K562 (cell line): ENCODE measurements around the gene ZNHIT2. TPM values are rescaled to one million over a fixed set of nuclear protein-coding genes. Genes with fewer than 3 reads are reported as not detected.

Experiments used
- MYBL2 ChIP-seq, 2 experiments: fragments of 450-650 bp in 1 of 2; sonication (generic) in 1 of 2; formaldehyde crosslinking in 1 of 2; IDR thresholded peaks; 2 replicates each; pipeline versions ENCODE4 v1.6.1 to v1.8.1; 2017 to 2022; ENCODE audit warnings: borderline replicate concordance in 1 of 2, inconsistent platforms in 1 of 2, low read depth in 1 of 2, mild to moderate bottlenecking in 1 of 2, missing genetic modification reagents in 1 of 2, moderate library complexity in 1 of 2
- polyA plus RNA-seq, 8 experiments: library from polyadenylated mRNA; depleted of rRNA in 4 of 8; stranded (reverse) in 5 of 8; unstranded in 3 of 8; fragments of >200 nt; fragmentation: Nextera tagmentation in 2 of 8; fragmentation: Illumina TruSeq in 1 of 8; extraction: Ambion mirVana in 2 of 8; extraction: Trizol in 1 of 8; gene quantifications; 2 replicates each; pipeline versions ENCODE4 v1.2.1 to v1.2.3, GENCODE V29; 2011 to 2014; ENCODE audit warnings: inconsistent platforms in 1 of 8, missing spikeins in 1 of 8
- total RNA-seq, 7 experiments: library from RNA; depleted of rRNA in 6 of 7; stranded (reverse); fragments of >200 nt in 6 of 7; fragmentation: Illumina TruSeq in 2 of 7; extraction: Trizol in 2 of 7; gene quantifications; 2 replicates each; pipeline versions ENCODE4 v1.2.1 to v1.2.3, GENCODE V29; 2011 to 2021; ENCODE audit warnings: low replicate concordance in 1 of 7
- TF ChIP-seq, protein P1 (sequence below): fragments of 200-600 bp; sonication (generic); IDR thresholded peaks from one replicate; pipeline ENCODE4 v1.6.1; 2012; ENCODE audit warnings: mild to moderate bottlenecking, low read depth, low read length, inconsistent platforms

ZNHIT2 gene
- total and polyA plus RNA-seq, 9 of the 15 experiments (the other 6 are each of a cell fraction or from before 2014, with no cell fraction given): 0.08 to 39.0 (median 2.5) TPM

GRCh38 chr11:65113361-65113756, 4.1 kb downstream of the ZNHIT2 start (continued):
- TF ChIP-seq, protein P1, sequence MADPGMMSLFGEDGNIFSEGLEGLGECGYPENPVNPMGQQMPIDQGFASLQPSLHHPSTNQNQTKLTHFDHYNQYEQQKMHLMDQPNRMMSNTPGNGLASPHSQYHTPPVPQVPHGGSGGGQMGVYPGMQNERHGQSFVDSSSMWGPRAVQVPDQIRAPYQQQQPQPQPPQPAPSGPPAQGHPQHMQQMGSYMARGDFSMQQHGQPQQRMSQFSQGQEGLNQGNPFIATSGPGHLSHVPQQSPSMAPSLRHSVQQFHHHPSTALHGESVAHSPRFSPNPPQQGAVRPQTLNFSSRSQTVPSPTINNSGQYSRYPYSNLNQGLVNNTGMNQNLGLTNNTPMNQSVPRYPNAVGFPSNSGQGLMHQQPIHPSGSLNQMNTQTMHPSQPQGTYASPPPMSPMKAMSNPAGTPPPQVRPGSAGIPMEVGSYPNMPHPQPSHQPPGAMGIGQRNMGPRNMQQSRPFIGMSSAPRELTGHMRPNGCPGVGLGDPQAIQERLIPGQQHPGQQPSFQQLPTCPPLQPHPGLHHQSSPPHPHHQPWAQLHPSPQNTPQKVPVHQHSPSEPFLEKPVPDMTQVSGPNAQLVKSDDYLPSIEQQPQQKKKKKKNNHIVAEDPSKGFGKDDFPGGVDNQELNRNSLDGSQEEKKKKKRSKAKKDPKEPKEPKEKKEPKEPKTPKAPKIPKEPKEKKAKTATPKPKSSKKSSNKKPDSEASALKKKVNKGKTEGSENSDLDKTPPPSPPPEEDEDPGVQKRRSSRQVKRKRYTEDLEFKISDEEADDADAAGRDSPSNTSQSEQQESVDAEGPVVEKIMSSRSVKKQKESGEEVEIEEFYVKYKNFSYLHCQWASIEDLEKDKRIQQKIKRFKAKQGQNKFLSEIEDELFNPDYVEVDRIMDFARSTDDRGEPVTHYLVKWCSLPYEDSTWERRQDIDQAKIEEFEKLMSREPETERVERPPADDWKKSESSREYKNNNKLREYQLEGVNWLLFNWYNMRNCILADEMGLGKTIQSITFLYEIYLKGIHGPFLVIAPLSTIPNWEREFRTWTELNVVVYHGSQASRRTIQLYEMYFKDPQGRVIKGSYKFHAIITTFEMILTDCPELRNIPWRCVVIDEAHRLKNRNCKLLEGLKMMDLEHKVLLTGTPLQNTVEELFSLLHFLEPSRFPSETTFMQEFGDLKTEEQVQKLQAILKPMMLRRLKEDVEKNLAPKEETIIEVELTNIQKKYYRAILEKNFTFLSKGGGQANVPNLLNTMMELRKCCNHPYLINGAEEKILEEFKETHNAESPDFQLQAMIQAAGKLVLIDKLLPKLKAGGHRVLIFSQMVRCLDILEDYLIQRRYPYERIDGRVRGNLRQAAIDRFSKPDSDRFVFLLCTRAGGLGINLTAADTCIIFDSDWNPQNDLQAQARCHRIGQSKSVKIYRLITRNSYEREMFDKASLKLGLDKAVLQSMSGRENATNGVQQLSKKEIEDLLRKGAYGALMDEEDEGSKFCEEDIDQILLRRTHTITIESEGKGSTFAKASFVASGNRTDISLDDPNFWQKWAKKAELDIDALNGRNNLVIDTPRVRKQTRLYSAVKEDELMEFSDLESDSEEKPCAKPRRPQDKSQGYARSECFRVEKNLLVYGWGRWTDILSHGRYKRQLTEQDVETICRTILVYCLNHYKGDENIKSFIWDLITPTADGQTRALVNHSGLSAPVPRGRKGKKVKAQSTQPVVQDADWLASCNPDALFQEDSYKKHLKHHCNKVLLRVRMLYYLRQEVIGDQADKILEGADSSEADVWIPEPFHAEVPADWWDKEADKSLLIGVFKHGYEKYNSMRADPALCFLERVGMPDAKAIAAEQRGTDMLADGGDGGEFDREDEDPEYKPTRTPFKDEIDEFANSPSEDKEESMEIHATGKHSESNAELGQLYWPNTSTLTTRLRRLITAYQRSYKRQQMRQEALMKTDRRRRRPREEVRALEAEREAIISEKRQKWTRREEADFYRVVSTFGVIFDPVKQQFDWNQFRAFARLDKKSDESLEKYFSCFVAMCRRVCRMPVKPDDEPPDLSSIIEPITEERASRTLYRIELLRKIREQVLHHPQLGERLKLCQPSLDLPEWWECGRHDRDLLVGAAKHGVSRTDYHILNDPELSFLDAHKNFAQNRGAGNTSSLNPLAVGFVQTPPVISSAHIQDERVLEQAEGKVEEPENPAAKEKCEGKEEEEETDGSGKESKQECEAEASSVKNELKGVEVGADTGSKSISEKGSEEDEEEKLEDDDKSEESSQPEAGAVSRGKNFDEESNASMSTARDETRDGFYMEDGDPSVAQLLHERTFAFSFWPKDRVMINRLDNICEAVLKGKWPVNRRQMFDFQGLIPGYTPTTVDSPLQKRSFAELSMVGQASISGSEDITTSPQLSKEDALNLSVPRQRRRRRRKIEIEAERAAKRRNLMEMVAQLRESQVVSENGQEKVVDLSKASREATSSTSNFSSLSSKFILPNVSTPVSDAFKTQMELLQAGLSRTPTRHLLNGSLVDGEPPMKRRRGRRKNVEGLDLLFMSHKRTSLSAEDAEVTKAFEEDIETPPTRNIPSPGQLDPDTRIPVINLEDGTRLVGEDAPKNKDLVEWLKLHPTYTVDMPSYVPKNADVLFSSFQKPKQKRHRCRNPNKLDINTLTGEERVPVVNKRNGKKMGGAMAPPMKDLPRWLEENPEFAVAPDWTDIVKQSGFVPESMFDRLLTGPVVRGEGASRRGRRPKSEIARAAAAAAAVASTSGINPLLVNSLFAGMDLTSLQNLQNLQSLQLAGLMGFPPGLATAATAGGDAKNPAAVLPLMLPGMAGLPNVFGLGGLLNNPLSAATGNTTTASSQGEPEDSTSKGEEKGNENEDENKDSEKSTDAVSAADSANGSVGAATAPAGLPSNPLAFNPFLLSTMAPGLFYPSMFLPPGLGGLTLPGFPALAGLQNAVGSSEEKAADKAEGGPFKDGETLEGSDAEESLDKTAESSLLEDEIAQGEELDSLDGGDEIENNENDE: no peak
- TF ChIP-seq MYBL2 (IDR thresholded peaks at IDR 0.05; ENCODE audit: low read depth) (no peak), MYBL2 (CRISPR knock-in tag; IDR thresholded peaks at IDR 0.05; ENCODE audit: borderline replicate concordance) (no peak)
